Measurements from ENCODE around the gene TBX3. TPM values are rescaled to one million over a fixed set of nuclear protein-coding genes. Genes with fewer than 3 reads are reported as not detected.

Gene TBX3
- polyA plus RNA-seq, 1 donor from 2014 or later = not detected

DNA sequence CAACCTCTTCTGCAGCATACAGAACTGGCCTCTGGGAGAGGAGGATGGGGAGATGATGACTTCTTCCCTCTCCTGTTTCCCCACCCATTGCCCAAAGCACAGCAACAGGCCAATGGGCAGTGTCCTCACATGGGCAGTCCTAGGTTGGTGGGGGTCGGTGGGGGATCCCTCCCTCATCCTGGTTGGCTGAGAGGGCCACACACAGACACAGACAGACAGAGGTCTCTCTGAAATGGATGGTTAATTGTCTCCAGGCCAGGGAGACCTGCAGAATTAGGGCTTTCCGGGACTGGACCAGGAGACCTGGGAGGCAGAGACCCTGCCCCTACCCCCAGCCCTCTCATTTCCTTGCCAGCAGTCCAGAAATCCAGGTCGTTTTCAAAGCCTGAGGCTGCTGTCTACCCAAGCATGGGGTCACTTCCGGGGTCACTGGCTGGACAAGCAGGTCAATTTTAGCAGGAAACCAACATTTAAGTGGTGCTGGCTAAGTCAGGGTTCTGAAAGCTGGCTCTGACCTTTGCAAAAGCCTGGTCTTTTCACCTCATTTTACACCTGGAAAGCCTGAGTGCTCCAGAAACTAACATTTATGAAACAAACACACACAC, 48.6 kb upstream of the TBX3 start:
- no peak overlapping the region for H2AFZ ChIP-seq (ENCODE audit: low read depth, low read length)

GRCh38 chr12:114729731-114730130, 45.8 kb upstream of the TBX3 start:
- no peaks in the 10 kb centered on the region for H3F3A ChIP-seq (ENCODE audit: insufficient read depth, low read length, poor library complexity, severe bottlenecking)
- H3K9me3 ChIP-seq (ENCODE audit: low read length) = no peaks in the 10 kb centered on the region
- H3K79me2 ChIP-seq (replicated peaks; ENCODE audit: insufficient read depth, low read length) = no peaks in the 10 kb centered on the region
- no peaks in the 10 kb centered on the region for H3K36me3 ChIP-seq (ENCODE audit: insufficient read depth, low read length)
- no peak overlapping the region for H3K4me2 ChIP-seq (ENCODE audit: low read length)
- no peak overlapping the region for H2AFZ ChIP-seq (ENCODE audit: low read depth, low read length)
- H3K4me3 ChIP-seq (ENCODE audit: low read length) = no peak overlapping the region
- peaks cover 12% of the 10 kb centered on the region for H3K27me3 ChIP-seq (ENCODE audit: insufficient read depth, low read depth, low read length)
- TF ChIP-seq EP300 (conservative IDR thresholded peaks at IDR 0.05; ENCODE audit: poor library complexity, severe bottlenecking) (no peak), MXI1 (conservative IDR thresholded peaks at IDR 0.05; ENCODE audit: poor library complexity, severe bottlenecking) (no peak), TAF1 (IDR thresholded peaks at IDR 0.05; ENCODE audit: low read depth) (no peak)
- TF ChIP-seq, protein P1, sequence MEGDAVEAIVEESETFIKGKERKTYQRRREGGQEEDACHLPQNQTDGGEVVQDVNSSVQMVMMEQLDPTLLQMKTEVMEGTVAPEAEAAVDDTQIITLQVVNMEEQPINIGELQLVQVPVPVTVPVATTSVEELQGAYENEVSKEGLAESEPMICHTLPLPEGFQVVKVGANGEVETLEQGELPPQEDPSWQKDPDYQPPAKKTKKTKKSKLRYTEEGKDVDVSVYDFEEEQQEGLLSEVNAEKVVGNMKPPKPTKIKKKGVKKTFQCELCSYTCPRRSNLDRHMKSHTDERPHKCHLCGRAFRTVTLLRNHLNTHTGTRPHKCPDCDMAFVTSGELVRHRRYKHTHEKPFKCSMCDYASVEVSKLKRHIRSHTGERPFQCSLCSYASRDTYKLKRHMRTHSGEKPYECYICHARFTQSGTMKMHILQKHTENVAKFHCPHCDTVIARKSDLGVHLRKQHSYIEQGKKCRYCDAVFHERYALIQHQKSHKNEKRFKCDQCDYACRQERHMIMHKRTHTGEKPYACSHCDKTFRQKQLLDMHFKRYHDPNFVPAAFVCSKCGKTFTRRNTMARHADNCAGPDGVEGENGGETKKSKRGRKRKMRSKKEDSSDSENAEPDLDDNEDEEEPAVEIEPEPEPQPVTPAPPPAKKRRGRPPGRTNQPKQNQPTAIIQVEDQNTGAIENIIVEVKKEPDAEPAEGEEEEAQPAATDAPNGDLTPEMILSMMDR (IDR thresholded peaks at IDR 0.05; ENCODE audit: poor library complexity, severe bottlenecking) = no peak
- no peaks in the 10 kb centered on the region for H4K20me1 ChIP-seq (ENCODE audit: insufficient read depth)
- no peak overlapping the region for H3K9ac ChIP-seq (ENCODE audit: low read length)
- no peaks in the 10 kb centered on the region for H3K9me2 ChIP-seq (ENCODE audit: insufficient read depth, low read length)
- H3K27ac ChIP-seq (ENCODE audit: low read length) = no peak overlapping the region

More for the DNA sequence above, 48.6 kb upstream of the TBX3 start:
- no peaks in the 10 kb centered on the region for H3F3A ChIP-seq (ENCODE audit: insufficient read depth, low read length, poor library complexity, severe bottlenecking)
- H3K79me2 ChIP-seq (replicated peaks; ENCODE audit: insufficient read depth, low read length) = no peaks in the 10 kb centered on the region
- H3K4me2 ChIP-seq (ENCODE audit: low read length) = no peak overlapping the region
- no peaks in the 10 kb centered on the region for H3K9me2 ChIP-seq (ENCODE audit: insufficient read depth, low read length)
- H4K20me1 ChIP-seq (ENCODE audit: insufficient read depth) = no peaks in the 10 kb centered on the region
- no peak for TF ChIP-seq POLR2AphosphoS5 (IDR thresholded peaks at IDR 0.05)
- no peak for TF ChIP-seq EP300 (conservative IDR thresholded peaks at IDR 0.05; ENCODE audit: poor library complexity, severe bottlenecking)
- TF ChIP-seq TAF1 (IDR thresholded peaks at IDR 0.05; ENCODE audit: low read depth) = no peak
- TF ChIP-seq, protein P1 (IDR thresholded peaks at IDR 0.05; ENCODE audit: poor library complexity, severe bottlenecking) = no peak
- TF ChIP-seq REST (IDR thresholded peaks at IDR 0.05; ENCODE audit: borderline replicate concordance) = no peak
- TF ChIP-seq MXI1 (conservative IDR thresholded peaks at IDR 0.05; ENCODE audit: poor library complexity, severe bottlenecking) = no peak
- no peak for TF ChIP-seq RAD21 (conservative IDR thresholded peaks at IDR 0.05)
- TF ChIP-seq SMC3 (conservative IDR thresholded peaks at IDR 0.05; ENCODE audit: poor library complexity) = no peak
- TF ChIP-seq EZH2 (IDR thresholded peaks at IDR 0.05; ENCODE audit: borderline replicate concordance, insufficient read depth, low read length, poor library complexity, severe bottlenecking) = no peak
- no peak overlapping the region for H3K9ac ChIP-seq (ENCODE audit: low read length)
- H3K9me3 ChIP-seq (ENCODE audit: low read length) = peaks cover 7% of the 10 kb centered on the region
- H3K4me3 ChIP-seq (ENCODE audit: low read length) = no peak overlapping the region
- H3K36me3 ChIP-seq (ENCODE audit: insufficient read depth, low read length) = no peaks in the 10 kb centered on the region
- peaks cover 39% of the 10 kb centered on the region for H3K27me3 ChIP-seq (ENCODE audit: insufficient read depth, low read depth, low read length)
- no peak overlapping the region for H3K27ac ChIP-seq (ENCODE audit: low read length)
